Measurements from ENCODE around the gene CDC34.

DNA sequence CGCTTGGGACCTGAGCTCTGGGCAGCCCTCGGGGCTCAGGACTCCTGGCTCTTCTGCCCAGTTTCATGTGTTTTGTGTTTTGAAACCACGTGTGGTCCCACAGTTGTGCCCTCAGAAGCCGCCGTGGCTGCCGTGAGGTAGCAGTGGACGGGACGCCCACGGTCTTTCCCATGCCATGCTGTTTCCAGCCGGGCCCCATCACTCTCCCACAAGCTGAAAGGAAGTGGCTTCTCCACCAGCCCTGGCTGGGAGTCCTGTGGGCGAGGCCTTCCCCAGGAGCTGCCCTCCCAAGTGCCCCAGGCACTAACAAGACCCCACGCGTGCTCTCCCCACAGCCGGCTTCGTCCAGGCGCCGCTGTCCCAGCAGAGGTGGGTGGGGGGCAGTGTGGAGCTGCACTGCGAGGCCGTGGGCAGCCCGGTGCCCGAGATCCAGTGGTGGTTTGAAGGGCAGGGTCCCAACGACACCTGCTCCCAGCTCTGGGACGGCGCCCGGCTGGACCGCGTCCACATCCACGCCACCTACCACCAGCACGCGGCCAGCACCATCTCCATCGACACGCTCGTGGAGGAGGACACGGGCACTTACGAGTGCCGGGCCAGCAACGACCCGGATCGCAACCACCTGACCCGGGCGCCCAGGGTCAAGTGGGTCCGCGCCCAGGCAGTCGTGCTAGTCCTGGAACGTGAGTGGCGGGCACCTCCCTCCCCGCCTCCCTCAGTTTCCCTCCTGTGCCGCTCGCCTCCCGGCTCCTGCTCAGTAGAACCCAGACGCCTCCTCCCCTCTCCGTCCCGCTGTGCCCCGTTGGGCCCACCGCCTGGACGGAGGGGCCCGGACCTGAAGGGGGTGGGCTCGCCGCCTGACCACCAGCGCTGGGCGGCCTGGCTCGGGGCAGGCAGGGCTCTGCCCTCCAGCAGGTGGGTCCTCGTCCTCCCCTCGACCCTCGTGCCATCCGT, 46.2 kb downstream of the CDC34 start:
- no peak for TF ChIP-seq EZH2 (IDR thresholded peaks at IDR 0.05; ENCODE audit: low read depth)
- TF ChIP-seq, protein P1, sequence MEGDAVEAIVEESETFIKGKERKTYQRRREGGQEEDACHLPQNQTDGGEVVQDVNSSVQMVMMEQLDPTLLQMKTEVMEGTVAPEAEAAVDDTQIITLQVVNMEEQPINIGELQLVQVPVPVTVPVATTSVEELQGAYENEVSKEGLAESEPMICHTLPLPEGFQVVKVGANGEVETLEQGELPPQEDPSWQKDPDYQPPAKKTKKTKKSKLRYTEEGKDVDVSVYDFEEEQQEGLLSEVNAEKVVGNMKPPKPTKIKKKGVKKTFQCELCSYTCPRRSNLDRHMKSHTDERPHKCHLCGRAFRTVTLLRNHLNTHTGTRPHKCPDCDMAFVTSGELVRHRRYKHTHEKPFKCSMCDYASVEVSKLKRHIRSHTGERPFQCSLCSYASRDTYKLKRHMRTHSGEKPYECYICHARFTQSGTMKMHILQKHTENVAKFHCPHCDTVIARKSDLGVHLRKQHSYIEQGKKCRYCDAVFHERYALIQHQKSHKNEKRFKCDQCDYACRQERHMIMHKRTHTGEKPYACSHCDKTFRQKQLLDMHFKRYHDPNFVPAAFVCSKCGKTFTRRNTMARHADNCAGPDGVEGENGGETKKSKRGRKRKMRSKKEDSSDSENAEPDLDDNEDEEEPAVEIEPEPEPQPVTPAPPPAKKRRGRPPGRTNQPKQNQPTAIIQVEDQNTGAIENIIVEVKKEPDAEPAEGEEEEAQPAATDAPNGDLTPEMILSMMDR (conservative IDR thresholded peaks at IDR 0.05), result no peak
